Heart right ventricle (tissue), 16 donors: ENCODE results near the gene KRT80. TPM values are rescaled to one million over a fixed set of nuclear protein-coding genes. Genes with fewer than 3 reads are reported as not detected.

Source experiments
- ATAC-seq, 8 donors: fragments of 200-7000 bp; cut with Tn5 transposase; one replicate each; pipeline ENCODE4 v1.9.1; 2020; ENCODE audit warnings: mild to moderate bottlenecking in 8 of 8, moderate library complexity in 8 of 8, moderate number of reproducible peaks in 1 of 8
- DNase-seq, 2 donors: peaks; one replicate each; pipeline ENCODE4 v3.0.0-alpha.2; 2020
- H3K27ac ChIP-seq, 10 donors: fragments of 200-600 bp; sonication (generic) in 2 of 10; one replicate each; pipeline versions ENCODE4 v1.5.0 to v1.8.0; 2020 to 2022; ENCODE audit warnings: mild to moderate bottlenecking in 3 of 10
- H3K27me3 ChIP-seq, 7 donors: fragments of 200-600 bp; one replicate each; pipeline ENCODE4 v1.8.0; 2021 to 2022; ENCODE audit warnings: mild to moderate bottlenecking in 2 of 7
- H3K36me3 ChIP-seq, 9 donors: fragments of 200-600 bp; sonication (generic) in 1 of 9; one replicate each; pipeline versions ENCODE4 v1.5.0 to v1.8.0; 2020 to 2022; ENCODE audit warnings: mild to moderate bottlenecking in 2 of 9
- H3K4me1 ChIP-seq, 9 donors: fragments of 200-600 bp; sonication (generic) in 1 of 9; one replicate each; pipeline versions ENCODE4 v1.5.0 to v1.8.0; 2020 to 2022; ENCODE audit warnings: mild to moderate bottlenecking in 4 of 9
- H3K4me3 ChIP-seq, 10 donors: fragments of 200-600 bp; sonication (generic) in 2 of 10; one replicate each; pipeline versions ENCODE4 v1.5.0 to v1.8.0; 2020 to 2022; ENCODE audit warnings: mild to moderate bottlenecking in 7 of 10, moderate library complexity in 2 of 10
- H3K9me3 ChIP-seq, 11 donors: fragments of 200-600 bp in 10 of 11; sonication (generic) in 2 of 11; one replicate each; pipeline versions ENCODE4 v1.5.0 to v1.8.0; 2013 to 2022; ENCODE audit warnings: mild to moderate bottlenecking in 2 of 11, control low read depth in 1 of 11, moderate library complexity in 1 of 11
- CTCF ChIP-seq, 9 donors: fragments of 200-600 bp; sonication (generic) in 2 of 9; IDR thresholded peaks; one replicate each; pipeline versions ENCODE4 v1.5.0 to v1.8.0; 2021 to 2022; ENCODE audit warnings: antibody characterized with exemption in 9 of 9, mild to moderate bottlenecking in 5 of 9, moderate library complexity in 1 of 9
- WGBS, 2 donors: extraction: QIAGEN DNeasy Blood & Tissue Kit; methylation state at CpG; one replicate each; pipeline ENCODE4 v1.1.7; 2013; ENCODE audit warnings: inconsistent platforms in 1 of 2; 5-methylcytosine and 5-hydroxymethylcytosine counted together
- intact Hi-C, 10 donors: fragments of 100-400 bp; cut with DNase I; formaldehyde crosslinking; loops; one replicate each; pipeline versions ENCODE4 v1.11.1 to v1.14.2; 2022
- polyA plus RNA-seq, 2 donors: library from polyadenylated mRNA; stranded (reverse); fragments of 200-250 nt; gene quantifications; one replicate each; pipeline ENCODE4 v1.2.3, GENCODE V29; 2013
- total RNA-seq, 10 donors: library from RNA; stranded (reverse); fragmentation: NEBNext Ultra II Directional in 3 of 10; extraction: Animal tissue kit (Norgen Biotek cat#: 25700) in 3 of 10; gene quantifications; one replicate each; pipeline versions ENCODE4 v1.2.1 to v1.2.4, GENCODE V29; 2021 to 2023
- donor health status: Arrhythmogenic right ventricular cardiomyopathy.
- donor health status: ischemic (EF 13 %, LVEDD 7.1; RV severe dilation, severe dysfunction).
- donor health status: healthy with polysubstance abuse.
- donor health status: DM: no; HTN: yes; CAD: no.
- donor health status: DM: no; HTN: no; CAD: no.
- donor health status: ischemic (EF 25% LVEDD 6.9; RV normal size, moderate dysfunction).
- donor health status: ischemic (EF 25% LVEDD 5.7; RV mildly dilated, moderate dysfunction).
- donor health status: healthy.
- donor health status: DM: yes; HTN: yes; CAD: no.
- donor health status: Ischemic cardiomyopathy.
- donor health status: ischemic (EF 35%, LVEDD 5.7; RV mildly dilated, moderate dysfunction).
- donor health status: nonischemic (EF 11% LVEDD 7.7; RV severe dilation, severe dysfunction).
- donor health status: DM: yes; HTN: yes; CAD: no.
- donor health status: PGD.
- donor health status: ischemic (EF 29% LVEDD 5.4; RV normal size, mild dysfunction).
- donor health status: nonischemic (EF 23%, LVEDD 6.1; RV moderate dilation, normal function).

Gene KRT80
- total and polyA plus RNA-seq, 12 donors = 0.07 to 0.79 (median 0.16) TPM; not detected in 1

GRCh38 chr12:52223406-52224039 lies 31.7 kb upstream of the KRT80 start:
- 93 to 95% methylated on average over 5 of the region's 5 CpGs for WGBS, 2 donors
- no peak for ATAC-seq
- DNase-seq = no peak
- TF ChIP-seq CTCF (IDR thresholded peaks at IDR 0.05) = no peak
- H3K4me3 ChIP-seq = no peak overlapping the region
- peaks cover 0 to 5% (median 0%) of the 10 kb centered on the region in 11 donors for H3K9me3 ChIP-seq
- intact Hi-C loops = loop anchor here in 2 of 10 donors (5.0 kb wide), 2 partner anchors 99 to 104 kb away; partner anchors contain the start of gene KRT83 (in 1 of the 2)
- no peaks in the 10 kb centered on the region for H3K4me1 ChIP-seq
- H3K27ac ChIP-seq = no peak overlapping the region
- H3K27me3 ChIP-seq = peaks cover 0 to 42% (median 20%) of the 10 kb centered on the region in 7 donors
- H3K36me3 ChIP-seq = no peaks in the 10 kb centered on the region

GRCh38 chr12:52222692-52223091 lies 30.9 kb upstream of the KRT80 start:
- H3K9me3 ChIP-seq = peaks cover 0 to 5% (median 0%) of the 10 kb centered on the region in 11 donors
- H3K27ac ChIP-seq = no peak overlapping the region
- no peak for ATAC-seq
- no peaks in the 10 kb centered on the region for H3K36me3 ChIP-seq
- 90 to 95% methylated on average over 4 of the region's 4 CpGs for WGBS, 2 donors
- intact Hi-C loops = loop anchor here in 2 of 10 donors (5.0 kb wide), 2 partner anchors 100 to 105 kb away; partner anchors contain the start of gene KRT83 (in 1 of the 2)
- DNase-seq = no peak
- H3K4me3 ChIP-seq = no peak overlapping the region
- H3K4me1 ChIP-seq = peaks cover 0 to 4% (median 0%) of the 10 kb centered on the region in 9 donors
- no peak for TF ChIP-seq CTCF (IDR thresholded peaks at IDR 0.05)
- H3K27me3 ChIP-seq = peaks cover 0 to 42% (median 20%) of the 10 kb centered on the region in 7 donors

DNA sequence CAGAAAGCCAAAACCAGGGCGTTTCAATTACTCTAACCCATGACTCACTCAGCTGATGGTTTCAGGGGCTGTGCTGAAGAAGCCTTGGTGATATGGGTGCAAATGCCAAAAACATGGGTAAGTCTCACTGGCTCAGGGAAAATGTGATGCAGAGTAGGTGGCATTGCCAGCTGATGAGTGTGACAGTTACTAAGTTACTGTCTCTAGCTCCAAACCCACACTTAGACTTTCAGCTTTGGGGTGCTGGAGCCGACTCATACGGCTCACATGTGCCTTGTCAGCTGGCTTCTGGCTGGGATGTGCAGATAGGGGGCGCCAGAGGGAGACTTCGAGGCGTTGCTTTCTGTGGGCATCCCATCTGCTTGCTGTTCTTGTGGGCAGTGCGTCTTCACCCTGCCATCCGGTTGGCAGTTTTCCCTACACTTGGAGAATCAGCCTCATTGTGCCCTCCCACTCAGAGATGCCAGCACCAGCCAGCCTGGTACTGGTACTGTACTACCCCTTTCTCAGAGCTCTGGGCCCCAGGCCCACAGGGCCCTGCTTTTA lies 30.2 kb upstream of the KRT80 start:
- Histone ChIP-seq H3K9me3 (peaks cover 0 to 5% (median 0%) of the 10 kb centered on the region in 11 donors), H3K36me3 (no peaks in the 10 kb centered on the region), H3K27me3 (peaks cover 0 to 42% (median 20%) of the 10 kb centered on the region in 7 donors), H3K27ac (no peak overlapping the region), H3K4me1 (peaks cover 0 to 11% (median 5%) of the 10 kb centered on the region in 9 donors), H3K4me3 (no peak overlapping the region)
- ATAC-seq (peak in 3 of 8 donors; percentile 31 to 57 (median 56)), DNase-seq (peak in 1 of 2 donors; percentile 49)
- intact Hi-C loops = loop anchor here in 2 of 10 donors (5.0 kb wide), 2 partner anchors 100 to 105 kb away; partner anchors contain the start of gene KRT83 (in 1 of the 2)
- TF ChIP-seq CTCF (IDR thresholded peaks at IDR 0.05) = peak; percentile 9 to 62 (median 50)
- WGBS, 2 donors = 16 to 23% methylated on average over 8 of the region's 8 CpGs

- ATAC-seq = no peak
- intact Hi-C loops = loop anchor here in 2 of 10 donors (5.0 kb wide), 2 partner anchors 101 to 106 kb away; partner anchors contain the start of gene KRT83 (in 1 of the 2)
Observed at GRCh38 chr12:52221070-52221781, 29.4 kb upstream of the KRT80 start.

More at GRCh38 chr12:52221070-52221781, 29.4 kb upstream of the KRT80 start:
- Histone ChIP-seq H3K27me3 (peaks cover 0 to 42% (median 20%) of the 10 kb centered on the region in 7 donors), H3K9me3 (peaks cover 0 to 5% (median 0%) of the 10 kb centered on the region in 11 donors), H3K27ac (no peak overlapping the region), H3K4me3 (no peak overlapping the region), H3K36me3 (no peaks in the 10 kb centered on the region), H3K4me1 (peaks cover 0 to 19% (median 13%) of the 10 kb centered on the region in 9 donors)
- no peak for DNase-seq
- WGBS, 2 donors = 71% methylated on average over 4 of the region's 4 CpGs
- no peak for TF ChIP-seq CTCF (IDR thresholded peaks at IDR 0.05)
